ENCODE data around the gene LRRN2. TPM values are rescaled to one million over a fixed set of nuclear protein-coding genes. Genes with fewer than 3 reads are reported as not detected.
A peak's percentile ranks its signal among the peaks of the same experiment; 100 is the strongest.

LRRN2 gene
- total and polyA plus RNA-seq, 5 experiments from 2014 or later, result 0.03 TPM; not detected in 4

DNA sequence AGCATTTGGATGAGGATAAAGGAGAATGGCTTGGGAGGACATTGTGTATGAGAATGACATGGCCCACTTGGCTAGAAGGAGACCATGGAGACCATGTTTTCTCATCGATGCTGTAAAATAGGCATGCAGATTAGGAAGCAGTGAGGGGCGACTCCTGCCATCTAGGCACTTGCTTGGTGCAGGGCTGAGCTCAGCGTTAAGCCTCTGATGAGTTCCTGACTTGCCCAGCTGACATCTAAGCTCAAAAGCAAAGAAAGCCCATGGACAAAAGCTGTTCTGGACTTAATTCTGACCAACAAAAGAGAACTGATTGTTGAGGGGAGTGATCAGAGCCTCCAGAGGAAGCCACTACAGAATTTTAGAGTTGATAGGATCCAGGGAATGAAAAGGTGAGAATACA is 74.5 kb downstream of the LRRN2 start:
- Mint-ChIP-seq H3K27me3 (peaks cover 0 to 5% (median 3%) of the 10 kb centered on the region in 5 donors), H3K9me3 (no peaks in the 10 kb centered on the region), H3K36me3 (peaks cover 3 to 6% (median 4%) of the 10 kb centered on the region in 3 donors), H3K4me3 (no peak overlapping the region), H3K27ac (peak overlapping the region in 1 of 10 donors; percentile 27), H3K4me1 (peaks cover 0 to 6% (median 0%) of the 10 kb centered on the region in 4 donors)
- ATAC-seq (no peak), DNase-seq (no peak)
- POLR2A ChIA-PET, result no interaction called here

DNA sequence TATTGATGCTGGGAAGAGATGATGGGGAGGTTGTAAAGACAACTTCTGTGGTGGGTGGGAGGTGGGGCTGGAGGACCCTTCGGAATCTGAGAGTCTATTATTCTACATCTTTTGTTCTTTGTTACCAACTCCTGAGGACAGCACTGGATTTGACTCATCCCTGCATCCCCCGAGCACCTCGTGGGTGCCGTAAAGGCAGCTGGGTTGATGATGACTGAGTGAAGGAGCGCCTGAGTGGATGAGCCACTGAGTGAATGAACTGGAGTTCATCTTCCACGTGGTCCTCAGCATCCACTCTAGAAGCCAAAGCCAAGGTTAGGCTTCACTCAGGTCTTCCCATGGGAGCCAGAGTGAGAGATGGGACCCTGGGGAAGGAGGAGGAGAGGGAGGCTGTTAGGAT is 77.6 kb downstream of the LRRN2 start:
- Mint-ChIP-seq H3K36me3 (peaks cover 4 to 6% (median 6%) of the 10 kb centered on the region in 3 donors), H3K4me3 (no peak overlapping the region), H3K27me3 (peaks cover 0 to 5% (median 3%) of the 10 kb centered on the region in 5 donors), H3K4me1 (peaks cover 0 to 7% (median 0%) of the 10 kb centered on the region in 4 donors), H3K9me3 (no peaks in the 10 kb centered on the region), H3K27ac (no peak overlapping the region)
- DNase-seq (no peak), ATAC-seq (no peak)
- POLR2A ChIA-PET, result no interaction called here

- H3K27me3 Mint-ChIP-seq, result peaks cover 0 to 5% (median 3%) of the 10 kb centered on the region in 5 donors
- peaks cover 0 to 9% (median 6%) of the 10 kb centered on the region in 3 donors for H3K36me3 Mint-ChIP-seq
- no peak overlapping the region for H3K4me3 Mint-ChIP-seq
- H3K4me1 Mint-ChIP-seq, result peaks cover 0 to 6% (median 0%) of the 10 kb centered on the region in 4 donors
- POLR2A ChIA-PET, result no interaction called here
- no peak for DNase-seq
- H3K9me3 Mint-ChIP-seq, result no peaks in the 10 kb centered on the region
- no peak for ATAC-seq
- H3K27ac Mint-ChIP-seq, result no peak overlapping the region
Measured at GRCh38 chr1:204605791-204606190, 79.7 kb downstream of the LRRN2 start.

DNA sequence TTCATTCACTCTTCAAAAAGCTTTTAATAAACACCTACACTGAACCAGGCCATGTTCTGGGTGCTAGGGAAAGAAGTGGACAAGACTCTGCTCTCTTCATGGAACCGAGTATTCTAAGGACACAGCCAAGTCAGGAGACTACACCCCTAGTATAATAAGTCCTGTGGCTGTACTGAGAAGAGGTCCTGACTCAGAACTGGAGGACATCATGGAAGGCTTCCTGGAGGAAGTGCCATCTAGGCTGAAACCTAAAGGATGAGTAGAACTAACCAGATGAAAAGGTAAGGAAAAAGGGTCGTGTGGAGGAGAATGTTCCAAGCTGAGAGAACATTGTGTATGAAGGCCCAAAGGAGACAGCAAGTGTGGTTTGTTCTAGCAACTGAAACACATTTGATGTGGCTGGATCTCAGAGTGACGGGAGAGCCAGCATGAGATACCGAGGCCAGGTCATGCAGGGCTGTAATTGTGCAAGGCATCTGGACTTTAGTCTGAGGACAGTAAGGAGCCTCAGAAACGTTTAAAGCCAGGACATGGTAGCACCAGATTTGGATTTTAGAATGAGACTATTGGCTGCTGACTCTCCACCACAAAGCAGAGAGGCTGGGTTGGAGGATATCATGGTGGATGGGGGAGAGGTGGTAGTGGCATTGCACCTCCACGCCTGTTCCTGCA is 82.5 kb downstream of the LRRN2 start:
- no peak for ATAC-seq
- POLR2A ChIA-PET, result no interaction called here
- H3K4me1 Mint-ChIP-seq, result peaks cover 0 to 2% (median under 1%) of the 10 kb centered on the region in 4 donors
- no peak overlapping the region for H3K4me3 Mint-ChIP-seq
- no peaks in the 10 kb centered on the region for H3K9me3 Mint-ChIP-seq
- DNase-seq, result no peak
- peaks cover 0 to 8% (median 0%) of the 10 kb centered on the region in 3 donors for H3K36me3 Mint-ChIP-seq
- H3K27ac Mint-ChIP-seq, result no peak overlapping the region
- H3K27me3 Mint-ChIP-seq, result peaks cover 0 to 3% (median 0%) of the 10 kb centered on the region in 5 donors

GRCh38 chr1:204602111-204602579 is 83.4 kb downstream of the LRRN2 start:
- Mint-ChIP-seq H3K27ac (no peak overlapping the region), H3K27me3 (peaks cover 0 to 2% (median 0%) of the 10 kb centered on the region in 5 donors), H3K9me3 (no peaks in the 10 kb centered on the region), H3K4me1 (peaks cover 0 to 2% (median under 1%) of the 10 kb centered on the region in 4 donors), H3K36me3 (peaks cover 0 to 14% (median 5%) of the 10 kb centered on the region in 3 donors), H3K4me3 (no peak overlapping the region)
- DNase-seq, result no peak
- POLR2A ChIA-PET, result interaction anchor here (0.6 kb wide), 1 partner anchor 1144 kb away, joined by 4 read pairs; no protein-coding TSS in a partner anchor
- ATAC-seq, result no peak

- H3K4me3 Mint-ChIP-seq, result no peak overlapping the region
- DNase-seq (no peak), ATAC-seq (no peak)
- H3K4me1 Mint-ChIP-seq, result peaks cover 0 to 2% (median under 1%) of the 10 kb centered on the region in 4 donors
- peaks cover 0 to 24% (median 9%) of the 10 kb centered on the region in 3 donors for H3K36me3 Mint-ChIP-seq
- H3K27me3 Mint-ChIP-seq, result no peaks in the 10 kb centered on the region
- H3K27ac Mint-ChIP-seq, result no peak overlapping the region
- POLR2A ChIA-PET, result no interaction called here
- H3K9me3 Mint-ChIP-seq, result no peaks in the 10 kb centered on the region
Measured at GRCh38 chr1:204600968-204601367, 84.6 kb downstream of the LRRN2 start.

DNA sequence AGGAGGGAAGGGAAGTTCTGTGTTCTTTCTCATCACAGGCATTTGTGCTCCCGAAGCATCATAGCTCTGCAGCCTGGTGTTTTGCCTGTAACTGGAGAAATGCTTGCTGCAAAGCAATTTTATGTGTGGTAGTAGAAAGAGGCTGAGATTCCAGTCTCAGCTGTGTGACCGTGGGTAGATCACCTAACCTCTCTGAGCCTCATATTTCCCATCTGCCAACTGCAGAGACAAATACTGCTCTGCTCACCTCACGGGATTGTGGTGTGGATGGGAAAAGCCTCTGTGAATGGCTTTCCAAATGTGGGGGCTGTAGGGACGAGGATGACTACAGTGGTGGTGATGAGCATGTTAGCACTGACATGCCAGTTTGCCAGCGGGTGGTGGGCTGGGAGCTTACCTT is 85.3 kb downstream of the LRRN2 start:
- peaks cover 0 to 2% (median under 1%) of the 10 kb centered on the region in 4 donors for H3K4me1 Mint-ChIP-seq
- no peak overlapping the region for H3K27ac Mint-ChIP-seq
- H3K9me3 Mint-ChIP-seq, result no peaks in the 10 kb centered on the region
- no peaks in the 10 kb centered on the region for H3K27me3 Mint-ChIP-seq
- ATAC-seq, result no peak
- no peak for DNase-seq
- H3K4me3 Mint-ChIP-seq, result no peak overlapping the region
- H3K36me3 Mint-ChIP-seq, result peaks cover 4 to 31% (median 9%) of the 10 kb centered on the region in 3 donors
- POLR2A ChIA-PET, result no interaction called here

DNA sequence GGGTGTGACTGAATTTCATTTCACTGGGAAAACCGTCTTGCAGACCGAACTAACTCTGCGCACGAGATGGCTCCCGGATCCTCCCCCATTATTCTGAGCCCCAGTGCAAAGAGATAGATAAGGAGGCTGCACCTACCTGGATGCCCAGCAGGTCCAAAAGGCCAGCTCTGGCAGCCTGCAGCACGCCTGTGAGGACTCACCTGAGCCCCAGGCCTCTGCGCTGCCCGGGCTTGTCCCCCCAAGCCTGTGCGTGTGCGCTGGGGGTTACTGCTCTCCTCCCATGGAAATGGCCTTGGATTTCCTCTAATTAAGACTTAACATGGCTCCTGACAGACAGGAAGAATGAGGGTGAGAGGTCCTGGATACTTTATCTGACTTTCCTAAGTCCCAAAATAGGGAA is 85.9 kb downstream of the LRRN2 start:
- Mint-ChIP-seq H3K27ac (peak overlapping the region in 1 of 10 donors; percentile 59), H3K36me3 (peaks cover 4 to 32% (median 9%) of the 10 kb centered on the region in 3 donors), H3K4me3 (no peak overlapping the region), H3K4me1 (peaks cover 0 to 2% (median under 1%) of the 10 kb centered on the region in 4 donors), H3K27me3 (no peaks in the 10 kb centered on the region), H3K9me3 (no peaks in the 10 kb centered on the region)
- ATAC-seq (no peak), DNase-seq (no peak)
- POLR2A ChIA-PET, result no interaction called here

DNA sequence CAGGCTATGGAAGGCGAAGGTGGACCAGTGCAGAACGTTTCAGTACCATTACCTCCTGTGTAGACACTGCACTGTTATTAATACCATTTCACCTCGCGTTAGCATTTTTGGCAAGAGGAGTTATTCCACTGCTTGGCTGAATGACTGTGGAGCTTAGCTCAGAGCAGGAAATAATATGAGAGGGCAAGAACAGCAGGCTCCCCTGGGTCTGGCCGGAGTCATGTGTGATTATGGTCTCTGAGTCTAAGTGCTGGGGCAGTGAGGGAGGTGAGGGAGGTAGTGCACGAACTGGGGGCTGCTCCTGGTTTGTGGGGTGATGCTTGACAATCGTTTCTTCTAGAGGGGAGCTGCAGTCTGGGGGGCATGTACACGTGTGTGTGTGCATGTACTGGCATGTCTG is 86.4 kb downstream of the LRRN2 start:
- Mint-ChIP-seq H3K27me3 (no peaks in the 10 kb centered on the region), H3K27ac (peak overlapping the region in 1 of 10 donors; percentile 59), H3K4me3 (no peak overlapping the region), H3K4me1 (peaks cover 0 to 2% (median under 1%) of the 10 kb centered on the region in 4 donors), H3K36me3 (peaks cover 4 to 32% (median 9%) of the 10 kb centered on the region in 3 donors), H3K9me3 (no peaks in the 10 kb centered on the region)
- POLR2A ChIA-PET, result no interaction called here
- ATAC-seq (no peak), DNase-seq (no peak)

GRCh38 chr1:204598319-204598969 is 87.1 kb downstream of the LRRN2 start:
- DNase-seq (no peak), ATAC-seq (no peak)
- peaks cover 4 to 33% (median 9%) of the 10 kb centered on the region in 3 donors for H3K36me3 Mint-ChIP-seq
- no peak overlapping the region for H3K27ac Mint-ChIP-seq
- H3K4me1 Mint-ChIP-seq, result peaks cover 0 to 2% (median under 1%) of the 10 kb centered on the region in 4 donors
- POLR2A ChIA-PET, result interaction anchor here (0.6 kb wide), 1 partner anchor 13 kb away, joined by 3 read pairs; no protein-coding TSS in a partner anchor
- H3K9me3 Mint-ChIP-seq, result no peaks in the 10 kb centered on the region
- H3K4me3 Mint-ChIP-seq, result no peak overlapping the region
- no peaks in the 10 kb centered on the region for H3K27me3 Mint-ChIP-seq

DNA sequence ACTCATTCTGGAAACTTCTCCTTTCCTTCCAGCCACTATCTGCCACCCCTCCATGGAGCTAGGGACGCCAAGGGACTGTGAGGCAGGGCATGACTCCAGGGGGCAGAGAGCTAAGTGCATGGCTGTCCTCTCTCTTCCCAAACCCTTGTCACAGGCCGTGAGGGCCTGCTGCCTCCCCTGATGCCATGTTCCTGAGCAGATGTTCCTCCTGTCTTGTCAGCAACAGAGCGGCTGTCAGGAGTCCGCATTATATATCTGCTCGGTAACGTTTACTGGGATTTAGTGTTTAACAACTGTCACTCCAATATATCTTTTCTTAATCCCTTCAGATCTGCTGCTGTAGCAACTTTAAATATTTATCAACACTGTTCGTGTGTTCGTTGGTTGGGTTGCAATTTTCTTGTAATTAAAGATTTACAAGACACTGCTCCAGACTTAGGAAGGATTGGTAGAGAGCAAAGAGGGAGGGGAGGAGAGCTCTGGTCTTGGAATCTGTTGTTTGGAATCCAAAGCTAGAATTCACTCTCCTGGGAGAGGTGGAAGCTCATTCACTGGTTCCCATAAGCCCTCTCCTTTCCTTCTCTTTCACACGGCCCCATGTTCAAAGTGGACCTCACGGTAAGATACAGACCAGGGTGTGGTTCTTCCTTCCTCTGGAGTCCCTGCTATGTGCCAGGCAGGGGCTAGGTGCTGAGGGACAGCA is 93.1 kb downstream of the LRRN2 start:
- POLR2A ChIA-PET, result no interaction called here
- no peaks in the 10 kb centered on the region for H3K4me1 Mint-ChIP-seq

GRCh38 chr1:204591473-204592090 is 94.0 kb downstream of the LRRN2 start:
- Mint-ChIP-seq H3K27ac (no peak overlapping the region), H3K36me3 (peaks cover 4 to 17% (median 8%) of the 10 kb centered on the region in 3 donors), H3K4me1 (no peaks in the 10 kb centered on the region), H3K9me3 (no peaks in the 10 kb centered on the region), H3K27me3 (no peaks in the 10 kb centered on the region), H3K4me3 (no peak overlapping the region)
- ATAC-seq, result no peak
- POLR2A ChIA-PET, result no interaction called here
- DNase-seq, result no peak

More for the DNA sequence above, 93.1 kb downstream of the LRRN2 start:
- ATAC-seq, result no peak
- H3K27ac Mint-ChIP-seq, result peak overlapping the region in 1 of 10 donors; percentile 15
- no peak overlapping the region for H3K4me3 Mint-ChIP-seq
- no peak for DNase-seq
- H3K27me3 Mint-ChIP-seq, result no peaks in the 10 kb centered on the region
- H3K9me3 Mint-ChIP-seq, result no peaks in the 10 kb centered on the region
- peaks cover 4 to 25% (median 12%) of the 10 kb centered on the region in 3 donors for H3K36me3 Mint-ChIP-seq
